ENCODE results near the gene HNRNPA0.

HNRNPA0 gene

GRCh38 chr5:137757634-137758033, 3.5 kb upstream of the HNRNPA0 start:
- no peak for FAIRE-seq
- no peak for DNase-seq (ENCODE audit: extremely low spot score, insufficient read length, low read depth)

- FAIRE-seq (no peak), DNase-seq (ENCODE audit: extremely low spot score, insufficient read length, low read depth) (no peak)
These were observed 999 bp upstream of the HNRNPA0 start for GRCh38 chr5:137754961-137755762.

- DNase-seq (ENCODE audit: extremely low spot score, insufficient read length, low read depth) (no peak), FAIRE-seq (no peak)
These were observed 424 bp downstream of the HNRNPA0 start for GRCh38 chr5:137753691-137754187.

GRCh38 chr5:137752905-137753690, 1.1 kb downstream of the HNRNPA0 start:
- FAIRE-seq (no peak), DNase-seq (ENCODE audit: extremely low spot score, insufficient read length, low read depth) (no peak)

GRCh38 chr5:137751869-137752491, 2.2 kb downstream of the HNRNPA0 start:
- no peak for DNase-seq (ENCODE audit: extremely low spot score, insufficient read length, low read depth)
- peak; percentile 80 for FAIRE-seq

GRCh38 chr5:137750436-137750835, 3.7 kb downstream of the HNRNPA0 start:
- no peak for DNase-seq (ENCODE audit: extremely low spot score, insufficient read length, low read depth)
- peak; percentile 35 for FAIRE-seq

- no peak for DNase-seq (ENCODE audit: extremely low spot score, insufficient read length, low read depth)
These were observed 6.3 kb downstream of the HNRNPA0 start for GRCh38 chr5:137747848-137748247.

GRCh38 chr5:137743031-137743640, 11.0 kb downstream of the HNRNPA0 start:
- peak; percentile 83 for FAIRE-seq
- DNase-seq (ENCODE audit: extremely low spot score, insufficient read length, low read depth) = no peak

More at GRCh38 chr5:137747848-137748247, 6.3 kb downstream of the HNRNPA0 start:
- FAIRE-seq = no peak

GRCh38 chr5:137741718-137742117, 12.4 kb downstream of the HNRNPA0 start:
- FAIRE-seq (no peak), DNase-seq (ENCODE audit: extremely low spot score, insufficient read length, low read depth) (no peak)

- DNase-seq (ENCODE audit: extremely low spot score, insufficient read length, low read depth) = no peak
- FAIRE-seq = no peak
These were observed 14.4 kb downstream of the HNRNPA0 start for GRCh38 chr5:137739737-137740136.

GRCh38 chr5:137738947-137739346, 15.2 kb downstream of the HNRNPA0 start:
- DNase-seq (ENCODE audit: extremely low spot score, insufficient read length, low read depth) (no peak), FAIRE-seq (peak; percentile 44)

GRCh38 chr5:137737349-137738131, 16.6 kb downstream of the HNRNPA0 start:
- no peak for DNase-seq (ENCODE audit: extremely low spot score, insufficient read length, low read depth)
- FAIRE-seq = peak; percentile 70

GRCh38 chr5:137736496-137736895, 17.7 kb downstream of the HNRNPA0 start:
- FAIRE-seq (no peak), DNase-seq (ENCODE audit: extremely low spot score, insufficient read length, low read depth) (no peak)

- FAIRE-seq = peak; percentile 65
These were observed 18.4 kb downstream of the HNRNPA0 start, which contains the start of gene KLHL3 for GRCh38 chr5:137735555-137736284. KLHL3 (minus strand) TSS chr5:137736089; CDS start chr5:137735646, 443 bp downstream.

GRCh38 chr5:137734962-137735554, 19.1 kb downstream of the HNRNPA0 start:
- FAIRE-seq (peak; percentile 15), DNase-seq (ENCODE audit: extremely low spot score, insufficient read length, low read depth) (no peak)

More at GRCh38 chr5:137735555-137736284, 18.4 kb downstream of the HNRNPA0 start, which contains the start of gene KLHL3:
- DNase-seq (ENCODE audit: extremely low spot score, insufficient read length, low read depth) = no peak

- FAIRE-seq (no peak), DNase-seq (ENCODE audit: extremely low spot score, insufficient read length, low read depth) (no peak)
These were observed 19.8 kb downstream of the HNRNPA0 start for GRCh38 chr5:137734331-137734730.

GRCh38 chr5:137733922-137734321, 20.2 kb downstream of the HNRNPA0 start:
- FAIRE-seq (no peak), DNase-seq (ENCODE audit: extremely low spot score, insufficient read length, low read depth) (no peak)

GRCh38 chr5:137733006-137733405, 21.2 kb downstream of the HNRNPA0 start:
- DNase-seq (ENCODE audit: extremely low spot score, insufficient read length, low read depth) (no peak), FAIRE-seq (no peak)
